ENCODE results near the gene EEA1.

DNA sequence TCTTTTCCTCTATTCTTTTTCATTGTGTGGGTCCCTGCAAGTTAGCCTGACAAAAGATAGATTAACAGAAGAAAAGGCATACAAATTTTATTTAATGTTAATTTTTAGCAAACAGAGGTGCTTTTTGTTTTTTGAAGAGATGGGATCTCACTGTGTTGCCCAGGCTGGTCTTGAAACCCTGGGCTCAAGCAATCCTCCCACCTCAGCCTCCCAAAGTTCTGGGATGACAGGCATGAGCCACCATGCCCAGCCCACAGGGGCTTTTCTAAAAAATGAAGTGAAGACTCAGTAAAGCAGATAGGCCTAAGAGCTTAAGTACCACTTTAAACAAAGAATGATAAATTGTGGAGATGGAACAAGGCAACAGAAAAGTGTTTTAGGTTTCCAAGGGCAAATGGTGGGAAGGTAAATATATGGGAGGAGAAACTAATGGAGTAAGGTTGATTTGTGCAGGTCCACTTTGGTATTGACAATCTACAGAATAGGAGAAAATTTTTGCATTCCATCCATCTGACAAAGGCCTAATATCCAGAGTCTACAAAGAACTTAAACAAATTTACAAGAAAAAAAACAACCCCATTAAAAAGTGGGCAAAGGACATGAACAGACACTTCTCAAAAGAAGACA, 18.6 kb upstream of the EEA1 start:
- TF ChIP-seq EZH2 (IDR thresholded peaks at IDR 0.05; ENCODE audit: low read length, unreplicated experiment) (no peak), EZH2phosphoT487 (IDR thresholded peaks at IDR 0.05; ENCODE audit: borderline replicate concordance, low read length) (no peak)
- TF ChIP-seq, protein P1, sequence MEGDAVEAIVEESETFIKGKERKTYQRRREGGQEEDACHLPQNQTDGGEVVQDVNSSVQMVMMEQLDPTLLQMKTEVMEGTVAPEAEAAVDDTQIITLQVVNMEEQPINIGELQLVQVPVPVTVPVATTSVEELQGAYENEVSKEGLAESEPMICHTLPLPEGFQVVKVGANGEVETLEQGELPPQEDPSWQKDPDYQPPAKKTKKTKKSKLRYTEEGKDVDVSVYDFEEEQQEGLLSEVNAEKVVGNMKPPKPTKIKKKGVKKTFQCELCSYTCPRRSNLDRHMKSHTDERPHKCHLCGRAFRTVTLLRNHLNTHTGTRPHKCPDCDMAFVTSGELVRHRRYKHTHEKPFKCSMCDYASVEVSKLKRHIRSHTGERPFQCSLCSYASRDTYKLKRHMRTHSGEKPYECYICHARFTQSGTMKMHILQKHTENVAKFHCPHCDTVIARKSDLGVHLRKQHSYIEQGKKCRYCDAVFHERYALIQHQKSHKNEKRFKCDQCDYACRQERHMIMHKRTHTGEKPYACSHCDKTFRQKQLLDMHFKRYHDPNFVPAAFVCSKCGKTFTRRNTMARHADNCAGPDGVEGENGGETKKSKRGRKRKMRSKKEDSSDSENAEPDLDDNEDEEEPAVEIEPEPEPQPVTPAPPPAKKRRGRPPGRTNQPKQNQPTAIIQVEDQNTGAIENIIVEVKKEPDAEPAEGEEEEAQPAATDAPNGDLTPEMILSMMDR (conservative IDR thresholded peaks at IDR 0.05; ENCODE audit: low read depth, low read length): no peak

Measured in PC-3 (cell line).